ENCODE results near the gene SYTL1. TPM values are rescaled to one million over a fixed set of nuclear protein-coding genes. Genes with fewer than 3 reads are reported as not detected.

The SYTL1 gene
- total and polyA plus RNA-seq, 9 of the 15 experiments (the other 6 are each of a cell fraction or from before 2014, with no cell fraction given): 0.04 to 9.3 (median 1.7) TPM

- peak; percentile 14 for TF ChIP-seq POLR2B (IDR thresholded peaks at IDR 0.05; ENCODE audit: low read depth, partially characterized antibody)
- no peak for TF ChIP-seq ZNF12 (CRISPR knock-in tag; IDR thresholded peaks at IDR 0.05)
- no peak for TF ChIP-seq HMBOX1 (IDR thresholded peaks at IDR 0.05)
- no peak for TF ChIP-seq CBX1 (IDR thresholded peaks at IDR 0.05; ENCODE audit: low read depth)
- no peak for TF ChIP-seq PHTF2 (CRISPR knock-in tag; IDR thresholded peaks at IDR 0.05)
- no peak for TF ChIP-seq PPARD (CRISPR knock-in tag; IDR thresholded peaks at IDR 0.05)
- peak; percentile 46; the same call in 1 of the 2 replicates for TF ChIP-seq RB1 (IDR thresholded peaks at IDR 0.05; ENCODE audit: low read depth)
- TF ChIP-seq ATF1 (CRISPR knock-in tag; IDR thresholded peaks at IDR 0.05): no peak
- no peak for TF ChIP-seq ATF1 (tag; IDR thresholded peaks at IDR 0.05)
- no peak for TF ChIP-seq ZFP1 (CRISPR knock-in tag; IDR thresholded peaks at IDR 0.05)
- no peak for TF ChIP-seq HNRNPLL (IDR thresholded peaks at IDR 0.05; ENCODE audit: low read depth, low read length, poor library complexity, severe bottlenecking)
- TF ChIP-seq L3MBTL2 (IDR thresholded peaks at IDR 0.05): no peak
- no peak for TF ChIP-seq ZNF3 (CRISPR knock-in tag; IDR thresholded peaks at IDR 0.05)
- TF ChIP-seq MCM3 (IDR thresholded peaks at IDR 0.05): no peak
- peak; percentile 29; the same call in 1 of the 2 replicates for TF ChIP-seq MYNN (IDR thresholded peaks at IDR 0.05)
- TF ChIP-seq MYNN (CRISPR knock-in tag; IDR thresholded peaks at IDR 0.05): no peak
- TF ChIP-seq HNRNPH1 (optimal IDR thresholded peaks at IDR 0.05; ENCODE audit: low read depth, low read length): no peak
- no peak for TF ChIP-seq RBM22 (IDR thresholded peaks at IDR 0.05; ENCODE audit: low read depth, low read length, poor library complexity, severe bottlenecking)
- TF ChIP-seq TSC22D4 (tag; IDR thresholded peaks at IDR 0.05): no peak
- peak in 1 of 3 experiments; percentile 64 for TF ChIP-seq YY1 (IDR thresholded peaks at IDR 0.05; ENCODE audit: borderline replicate concordance in 1 of 3, control insufficient read depth in 1 of 3, extremely low read depth in 1 of 3, insufficient read depth in 3 of 3, insufficient read length in 1 of 3, insufficient replicate concordance in 2 of 3, low read depth in 1 of 3, low read length in 2 of 3)
- TF ChIP-seq, protein P1, sequence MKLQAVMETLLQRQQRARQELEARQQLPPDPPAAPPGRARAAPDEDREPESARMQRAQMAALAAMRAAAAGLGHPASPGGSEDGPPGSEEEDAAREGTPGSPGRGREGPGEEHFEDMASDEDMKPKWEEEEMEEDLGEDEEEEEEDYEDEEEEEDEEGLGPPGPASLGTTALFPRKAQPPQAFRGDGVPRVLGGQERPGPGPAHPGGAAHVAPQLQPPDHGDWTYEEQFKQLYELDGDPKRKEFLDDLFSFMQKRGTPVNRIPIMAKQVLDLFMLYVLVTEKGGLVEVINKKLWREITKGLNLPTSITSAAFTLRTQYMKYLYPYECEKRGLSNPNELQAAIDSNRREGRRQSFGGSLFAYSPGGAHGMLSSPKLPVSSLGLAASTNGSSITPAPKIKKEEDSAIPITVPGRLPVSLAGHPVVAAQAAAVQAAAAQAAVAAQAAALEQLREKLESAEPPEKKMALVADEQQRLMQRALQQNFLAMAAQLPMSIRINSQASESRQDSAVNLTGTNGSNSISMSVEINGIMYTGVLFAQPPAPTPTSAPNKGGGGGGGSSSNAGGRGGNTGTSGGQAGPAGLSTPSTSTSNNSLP (IDR thresholded peaks at IDR 0.05; ENCODE audit: borderline replicate concordance, low read depth, low read length): peak; percentile 48; the same call in 1 of the 2 replicates
- TF ChIP-seq TCF7 (IDR thresholded peaks at IDR 0.05; ENCODE audit: borderline replicate concordance): no peak
- peak; percentile 92; the same call in 1 of the 2 replicates for TF ChIP-seq XRCC5 (IDR thresholded peaks at IDR 0.05; ENCODE audit: low read depth, low read length)
- TF ChIP-seq MTA2 (IDR thresholded peaks at IDR 0.05; ENCODE audit: low read depth): no peak
- TF ChIP-seq NCOA6 (IDR thresholded peaks at IDR 0.05): no peak
- peak; percentile 85 for TF ChIP-seq RFX1 (IDR thresholded peaks at IDR 0.05)
- TF ChIP-seq GABPB2 (CRISPR knock-in tag; conservative IDR thresholded peaks at IDR 0.05): no peak
- 0 out of 2 replicates have a peak, but pooled peaks have one; percentile 57 for TF ChIP-seq ZC3H11A (IDR thresholded peaks at IDR 0.05; ENCODE audit: low read depth, low read length)
Measured at GRCh38 chr1:27395441-27396195, 53.8 kb downstream of the SYTL1 start (continued).

All from K562 (cell line).